SU-DHL-6 (cell line): ENCODE data around the gene SEC16A.

Experiments
- CTCF ChIP-seq: fragments of 200-600 bp; sonication (generic); IDR thresholded peaks from one replicate; pipeline ENCODE4 v1.5.1; 2017; ENCODE audit warnings: antibody characterized with exemption, mild to moderate bottlenecking, low read length, moderate library complexity; ENCODE audit not compliant: insufficient read depth, poor library complexity, severe bottlenecking
- EZH2phosphoT487 ChIP-seq: fragments of 200-600 bp; sonication (generic), shearing (Covaris generic); conservative IDR thresholded peaks from 2 replicates; pipeline ENCODE4 v1.6.1; 2018; ENCODE audit warnings: mild to moderate bottlenecking, antibody characterized with exemption, low read length, moderate library complexity, mixed read lengths

GRCh38 chr9:136416914-136417313, 65.9 kb downstream of the SEC16A start:
- TF ChIP-seq CTCF (no peak), EZH2phosphoT487 (no peak)
